Anterior cingulate cortex (tissue), 58 donors: ENCODE data around the gene RGS8.

Source experiments
- DNase-seq, 58 donors: peaks; one replicate each; lab custom pipeline; 2025; lab: John Stamatoyannopoulos, UW

RGS8 gene

DNA sequence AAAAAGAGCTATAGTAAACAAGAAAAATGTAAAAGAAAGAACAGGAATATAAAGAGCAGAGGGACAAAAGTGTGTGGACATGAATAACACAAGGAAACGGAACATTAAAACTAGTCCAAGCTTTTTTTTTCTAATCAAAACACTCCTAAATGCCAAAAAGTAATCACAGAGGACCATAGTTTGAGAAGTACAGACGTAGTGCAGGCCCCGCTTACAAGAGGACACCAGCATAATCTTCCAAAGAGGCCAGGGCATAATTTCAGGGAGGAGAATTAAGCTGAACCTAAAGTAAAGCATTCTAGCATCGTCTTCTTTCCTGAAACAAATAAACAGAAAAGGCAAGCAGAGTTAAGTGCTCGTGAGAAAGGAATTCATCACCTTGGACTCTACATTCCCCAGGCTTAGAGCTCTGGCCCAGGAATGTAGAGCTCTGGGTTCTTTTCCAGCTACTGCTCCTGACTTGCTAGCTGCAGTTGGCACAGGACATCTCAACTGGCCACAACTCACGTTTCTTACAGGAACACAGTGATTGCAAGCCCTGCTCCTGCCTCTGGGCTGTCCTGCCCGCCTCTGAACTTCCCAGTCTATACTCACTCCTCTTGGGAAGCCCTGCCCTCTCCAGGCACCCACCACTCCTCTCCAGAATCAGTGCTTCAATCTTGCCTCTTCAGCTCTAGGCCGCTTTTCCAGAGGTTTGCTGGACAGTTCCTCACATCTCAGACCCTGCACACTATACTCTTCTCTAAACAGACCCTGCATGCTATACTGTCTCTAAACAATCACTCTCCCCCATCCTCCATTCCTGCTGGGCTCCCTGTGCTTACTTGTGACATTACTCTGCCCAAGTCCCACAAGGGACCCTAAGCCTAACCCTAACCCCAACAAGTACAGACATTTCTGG lies 9.8 kb downstream of the RGS8 start:
- DNase-seq = peak in 1 of 58 donors; percentile 3

DNA sequence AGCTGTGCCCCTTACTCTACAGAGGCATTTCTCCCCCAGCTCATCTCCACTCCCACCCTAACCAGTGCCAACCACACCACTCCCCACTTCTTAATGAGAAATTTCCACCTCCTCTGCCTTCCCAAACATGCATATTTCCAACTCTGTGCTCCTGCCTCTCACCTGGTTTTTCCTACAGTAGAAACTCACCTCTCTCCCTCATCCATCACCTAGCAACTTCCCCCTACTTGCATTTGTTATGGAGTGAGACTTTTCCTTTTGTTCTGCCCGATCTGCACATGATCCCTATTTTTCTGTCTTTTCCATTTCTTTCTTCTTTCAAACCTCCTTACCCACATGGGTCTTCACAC lies 11.9 kb downstream of the RGS8 start:
- DNase-seq = no peak

DNA sequence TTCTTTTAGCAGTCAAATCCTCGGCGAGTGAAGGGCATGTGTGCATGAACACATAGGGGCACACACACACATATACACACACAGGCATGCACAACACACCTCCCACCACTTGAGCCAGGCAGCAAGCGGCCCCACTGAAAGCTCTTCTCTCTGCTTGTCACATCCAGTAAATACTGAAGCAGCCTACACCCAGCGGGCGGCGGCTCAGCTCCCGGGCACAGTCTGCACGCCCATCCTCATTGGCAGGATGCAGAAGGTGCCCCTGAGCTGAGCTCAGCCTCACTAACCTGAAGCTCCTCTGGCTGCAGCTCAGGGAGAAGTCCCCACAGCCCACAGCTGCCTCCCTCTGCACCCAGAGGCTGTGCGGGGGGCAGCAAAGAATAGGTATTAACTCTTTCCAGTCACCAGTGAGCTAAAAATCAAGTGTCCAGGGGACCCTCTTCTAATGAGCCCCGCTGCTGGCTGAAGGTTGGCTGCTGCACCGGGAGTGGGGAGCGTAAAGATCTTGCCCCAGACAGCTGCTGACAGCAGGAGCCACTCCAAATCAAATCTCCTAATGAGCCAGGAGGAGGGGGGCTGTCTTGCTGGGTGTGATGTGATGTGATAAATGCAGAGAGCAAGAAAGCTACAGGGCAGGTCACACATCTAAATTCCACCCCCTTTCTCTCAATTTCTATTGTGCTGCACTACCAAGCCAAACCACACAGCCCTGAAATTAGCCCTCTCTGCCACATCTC lies 12.5 kb downstream of the RGS8 start:
- peak in 23 of 58 donors; percentile 4 to 59 (median 17) for DNase-seq

DNA sequence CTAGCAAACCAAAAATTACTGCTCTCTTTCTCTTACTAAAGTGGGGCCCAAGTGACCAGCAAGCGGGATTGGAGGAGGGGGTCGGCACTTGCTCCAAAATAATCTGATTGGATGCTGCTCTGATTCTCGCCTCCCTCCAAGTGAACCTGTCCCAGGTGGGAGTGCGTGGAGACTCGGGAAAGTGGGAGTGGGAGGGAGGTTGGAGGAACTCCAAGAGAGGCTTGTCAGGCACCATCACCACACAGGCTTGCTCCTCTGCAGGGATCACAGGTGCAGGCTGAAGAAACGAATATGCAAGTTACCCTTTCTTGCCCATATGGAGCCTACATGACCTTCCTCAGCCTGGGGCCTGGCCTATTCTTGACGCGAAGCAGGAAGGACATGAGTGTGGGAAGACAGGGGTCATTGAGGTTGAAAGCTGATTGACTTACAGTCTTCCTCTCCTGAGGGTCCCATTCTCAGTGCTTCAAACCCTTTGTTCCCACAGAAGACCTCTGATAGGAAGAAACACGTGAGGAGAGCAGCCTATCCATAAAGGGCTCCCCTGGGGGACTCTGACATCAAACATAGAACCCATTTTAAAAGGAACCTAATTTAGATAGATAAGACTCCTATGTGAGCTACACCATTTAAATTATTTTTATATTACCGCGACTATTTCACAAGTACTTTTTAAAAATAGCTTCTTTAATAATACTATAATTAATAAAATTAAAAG lies 14.2 kb downstream of the RGS8 start:
- DNase-seq = no peak

DNA sequence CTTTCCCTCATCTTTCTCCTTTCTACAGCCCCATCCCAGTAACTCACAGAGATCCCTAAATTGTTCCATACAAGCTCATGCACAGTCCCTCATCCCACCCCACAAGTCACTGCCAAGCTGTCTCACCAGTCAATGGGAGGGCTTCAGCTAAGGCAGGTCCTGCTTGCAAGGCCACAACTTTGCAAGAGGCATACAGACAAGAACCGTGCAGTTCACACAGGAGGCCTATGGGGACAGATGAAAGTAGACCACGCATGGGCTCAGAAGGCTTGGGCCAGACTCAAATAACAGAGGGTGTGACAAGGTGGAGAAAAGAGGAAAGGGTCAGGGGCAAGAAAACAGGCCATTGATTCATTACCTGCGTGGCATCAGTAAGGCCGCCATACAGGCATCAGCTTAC lies 15.1 kb downstream of the RGS8 start:
- no peak for DNase-seq

DNA sequence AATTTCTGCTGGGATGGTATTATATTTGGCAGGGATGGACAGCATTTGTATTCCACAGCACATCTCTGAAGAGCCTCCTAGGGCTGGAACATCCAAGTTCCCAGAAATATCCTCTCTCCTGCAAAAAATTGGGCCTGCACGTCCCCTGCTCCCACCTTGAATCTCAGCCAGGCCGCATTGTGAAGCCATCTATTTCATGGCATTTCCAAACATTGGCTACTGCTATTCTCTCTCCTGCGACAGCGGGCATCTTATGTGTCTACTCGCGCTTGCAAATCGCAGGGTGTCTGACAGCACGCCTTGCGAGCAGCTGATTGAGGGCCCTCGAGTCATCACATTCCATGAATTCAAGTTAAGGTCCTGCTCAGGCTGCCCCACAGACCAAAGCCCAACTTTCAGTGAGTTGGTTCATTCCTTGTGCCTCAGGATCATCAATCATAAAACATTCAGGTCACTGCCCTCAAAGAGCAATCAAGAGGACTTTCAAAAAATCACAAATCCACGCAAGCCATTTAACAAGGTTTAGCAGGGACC lies 15.8 kb downstream of the RGS8 start:
- peak in 2 of 58 donors; percentile 11 to 17 for DNase-seq

DNA sequence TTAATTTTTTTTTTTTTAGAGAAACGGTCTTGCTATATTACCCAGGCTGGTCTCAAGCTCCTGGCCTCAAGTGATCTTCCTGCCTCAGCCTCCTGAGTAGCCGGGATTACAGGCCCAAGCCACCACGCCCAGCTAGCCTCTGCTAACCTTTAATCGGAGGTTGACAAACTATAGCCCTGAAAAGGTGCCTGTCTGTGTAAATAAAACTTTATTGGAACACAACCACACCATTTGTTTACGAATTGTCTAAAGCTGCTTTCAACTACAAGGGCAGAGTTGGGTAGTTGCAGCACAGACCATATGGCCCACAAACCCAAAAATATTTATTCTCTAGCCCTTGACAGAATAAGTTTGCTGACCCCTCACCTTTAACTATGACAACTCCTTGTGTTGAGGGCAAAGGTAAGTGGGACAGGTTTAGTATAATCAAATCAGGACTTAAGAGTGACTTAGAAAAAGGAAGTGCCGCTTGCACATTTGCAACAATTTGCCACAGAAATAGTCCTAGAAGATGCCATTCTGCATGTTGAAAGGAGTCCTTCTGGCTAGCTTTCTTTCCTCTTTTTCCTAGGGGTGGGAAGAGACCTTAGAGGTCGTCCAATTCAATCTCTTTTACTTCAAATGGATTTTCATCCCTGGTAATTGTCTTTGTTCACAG lies 16.4 kb downstream of the RGS8 start:
- DNase-seq = no peak

DNA sequence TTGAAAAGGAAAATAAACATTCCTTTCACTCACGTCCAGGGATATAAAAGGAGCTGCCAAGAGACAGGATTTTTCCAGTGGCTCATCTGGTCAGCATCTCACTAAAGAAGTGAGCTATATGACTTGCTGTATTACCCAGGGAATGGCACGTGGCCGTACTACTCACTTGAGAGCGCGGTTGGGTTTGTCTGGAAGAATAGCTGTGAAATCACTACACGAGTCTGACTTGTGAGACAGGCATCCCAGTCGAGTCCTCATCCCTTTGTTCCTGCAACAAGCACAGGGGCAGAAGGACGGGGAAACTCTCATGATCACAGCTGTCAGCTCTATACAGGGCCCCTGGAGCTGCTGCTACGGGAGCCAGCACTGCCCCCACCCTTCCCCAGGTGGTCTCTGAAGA lies 17.7 kb downstream of the RGS8 start:
- DNase-seq = no peak

DNA sequence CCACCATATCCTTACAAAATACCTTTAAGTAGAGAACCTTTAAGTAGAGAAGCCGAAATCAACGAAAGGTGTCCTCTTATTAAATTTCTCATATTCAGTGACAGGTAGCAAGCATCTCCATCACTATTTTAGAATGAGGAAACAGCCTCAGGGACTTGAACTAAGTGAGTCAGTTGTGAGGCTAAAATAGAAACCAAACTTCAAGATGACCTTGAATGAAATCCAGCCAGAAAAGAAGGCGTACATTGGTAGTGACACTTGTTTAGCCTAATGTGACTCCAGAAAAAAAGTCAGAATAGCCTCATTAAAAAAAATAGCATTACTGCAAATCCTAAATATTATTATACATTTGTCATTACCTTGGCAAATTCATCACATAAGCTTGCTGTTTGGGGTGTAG lies 20.1 kb downstream of the RGS8 start:
- no peak for DNase-seq

DNA sequence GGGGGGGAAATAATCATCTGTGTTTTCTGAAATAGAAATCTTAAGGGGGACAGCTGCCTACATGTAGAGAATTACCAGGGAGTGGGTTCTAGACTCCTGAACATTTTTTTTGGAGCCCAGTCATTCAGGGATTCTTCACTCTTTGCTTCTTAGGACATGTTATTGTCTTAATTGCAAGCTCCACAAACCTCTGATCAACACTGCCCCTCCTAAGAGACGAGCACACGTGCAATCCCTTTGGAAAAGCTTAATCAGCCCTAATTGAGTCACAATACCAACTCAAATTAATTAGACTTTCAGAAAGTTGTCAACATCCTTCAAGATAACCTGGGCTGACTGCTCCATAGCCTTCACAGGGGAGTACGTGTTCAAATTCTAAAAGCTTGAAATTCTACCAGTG lies 21.4 kb downstream of the RGS8 start:
- no peak for DNase-seq

DNA sequence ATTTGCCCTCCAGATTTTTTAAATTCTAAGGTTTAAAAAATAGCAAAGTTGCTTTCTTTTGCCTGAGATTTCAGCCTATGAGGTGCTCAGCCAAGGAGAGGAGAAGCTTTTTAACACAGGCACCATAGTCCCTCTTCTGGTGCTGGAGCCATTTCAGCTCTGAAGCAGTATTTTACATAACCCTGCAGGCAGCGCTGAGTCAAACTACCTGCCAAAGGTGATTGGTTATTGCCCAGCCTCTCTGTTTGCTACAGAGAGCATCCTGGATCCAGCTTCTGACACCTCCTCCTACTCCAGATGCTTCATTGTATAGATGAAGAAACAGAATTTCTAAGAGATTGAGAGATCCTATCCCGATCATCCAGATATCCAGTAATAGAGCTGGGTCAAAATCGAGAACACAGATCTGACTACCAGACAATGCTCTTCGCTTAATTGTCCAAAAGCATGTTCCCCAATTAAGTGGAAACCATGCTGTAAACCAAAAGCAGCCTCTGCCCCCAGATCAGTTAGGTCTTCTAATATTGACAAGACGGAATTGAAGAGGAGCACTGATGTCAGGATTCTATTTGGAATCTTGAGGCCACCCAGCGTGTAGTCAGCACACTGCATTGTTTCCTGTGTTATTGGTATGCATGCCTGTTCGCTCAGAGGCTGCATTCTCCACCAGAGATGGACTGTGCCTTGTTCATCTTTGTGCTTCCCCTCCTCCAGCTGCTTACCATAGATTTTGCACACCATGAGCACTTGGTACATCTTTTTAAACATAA lies 22.1 kb downstream of the RGS8 start:
- peak in 1 of 58 donors; percentile 11 for DNase-seq

DNA sequence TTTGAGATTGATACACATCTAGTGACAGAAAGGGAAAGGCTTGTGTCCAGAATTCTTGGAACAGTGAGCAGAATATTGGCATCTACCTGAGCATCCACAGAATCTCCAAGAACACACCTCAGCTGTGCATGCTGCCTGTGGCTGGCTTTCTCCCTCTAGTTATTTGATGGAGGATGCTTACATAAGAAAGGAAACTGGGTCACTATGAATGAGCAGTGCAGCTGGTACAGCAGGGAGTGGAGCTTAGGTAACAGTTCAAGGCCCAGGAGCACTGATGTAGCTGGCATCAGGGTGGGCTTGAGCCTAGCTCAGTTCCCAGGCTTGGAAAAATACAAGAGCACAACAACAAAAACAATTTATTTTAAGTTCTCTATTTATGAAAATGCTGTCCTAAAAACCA lies 26.3 kb downstream of the RGS8 start:
- peak in 6 of 58 donors; percentile 3 to 43 (median 16) for DNase-seq

DNA sequence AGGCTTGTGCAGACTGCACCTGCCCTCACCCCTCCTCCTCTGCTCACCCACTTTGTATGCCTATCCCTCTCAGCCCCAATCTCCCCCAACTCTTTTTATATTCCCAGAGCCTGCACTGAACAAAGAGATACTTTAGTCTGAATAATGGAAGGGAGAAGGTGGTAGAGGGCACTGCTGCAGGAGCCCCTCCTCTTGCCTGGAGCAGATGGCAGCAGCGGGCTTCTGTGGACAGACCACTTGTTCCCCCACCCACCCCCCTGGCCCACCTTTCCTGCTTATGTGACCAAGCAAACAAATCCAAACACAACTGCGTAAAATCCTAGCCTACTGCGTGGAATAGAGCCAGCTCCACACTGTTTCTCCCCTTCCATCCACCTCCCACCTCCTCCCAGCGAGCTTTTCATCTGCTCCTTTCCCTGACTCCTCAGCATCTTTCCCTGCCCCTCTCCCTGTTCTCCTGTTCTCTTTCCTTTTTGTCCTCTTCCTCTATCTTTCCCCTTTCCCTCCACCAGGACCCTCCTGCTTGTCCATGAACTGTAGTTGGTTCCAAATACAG lies 27.5 kb downstream of the RGS8 start:
- no peak for DNase-seq

DNA sequence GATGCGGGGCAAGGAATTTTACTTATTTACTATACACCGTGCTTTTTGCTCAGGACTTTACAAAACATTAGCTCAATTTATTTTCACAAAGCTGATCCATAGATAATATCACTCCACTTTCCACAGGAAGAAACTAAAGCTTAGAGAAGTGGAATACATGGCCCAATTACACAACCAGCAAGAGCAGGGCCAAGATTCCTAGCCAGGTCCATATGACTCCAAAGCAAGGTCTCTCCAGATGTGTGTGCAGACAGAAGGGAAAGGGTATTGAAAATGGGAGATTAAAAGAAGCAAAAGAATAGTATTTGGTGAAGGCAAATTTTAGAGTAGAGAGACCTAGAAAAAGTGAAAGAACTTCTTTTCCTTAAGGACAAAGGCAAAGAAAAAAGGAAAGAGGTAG lies 30.4 kb downstream of the RGS8 start:
- DNase-seq = no peak

DNA sequence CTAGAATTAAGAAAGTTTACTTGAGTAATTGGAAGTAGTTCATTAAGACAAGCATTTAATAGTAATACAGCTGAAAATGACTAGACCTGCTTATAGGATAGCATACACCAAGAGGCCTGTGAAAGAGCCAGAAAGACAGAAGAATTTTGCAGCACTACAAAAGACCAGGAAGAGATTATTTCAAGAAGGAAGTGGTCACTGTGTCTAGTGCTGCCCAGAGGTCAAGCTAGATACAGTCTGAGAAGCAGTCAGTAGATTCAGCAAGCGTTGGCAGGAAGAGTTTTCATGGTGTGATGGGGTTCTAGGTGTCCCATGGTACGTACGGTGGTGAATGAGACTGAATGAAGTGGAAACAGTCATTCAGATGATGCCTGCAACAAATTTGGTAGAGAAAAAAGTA lies 31.5 kb downstream of the RGS8 start:
- DNase-seq = no peak

DNA sequence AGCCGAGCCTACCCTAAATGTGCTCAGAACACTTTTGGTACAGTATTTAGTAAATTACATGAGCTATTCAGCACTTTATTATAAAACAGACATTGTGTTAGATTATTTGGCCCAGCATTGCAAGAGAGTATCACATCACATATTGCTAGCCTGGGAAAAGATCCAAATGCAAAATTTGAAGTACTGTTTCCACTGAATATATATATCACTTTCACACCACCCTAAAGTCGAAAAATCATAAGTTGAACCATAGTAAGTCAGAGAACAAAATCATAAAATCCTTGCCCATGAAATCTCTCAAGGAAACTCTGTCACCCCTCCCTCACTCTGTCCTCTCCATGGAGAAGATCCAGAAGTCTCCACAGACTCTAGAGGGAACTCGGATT lies 33.1 kb downstream of the RGS8 start:
- DNase-seq = peak in 1 of 58 donors; percentile 21

DNA sequence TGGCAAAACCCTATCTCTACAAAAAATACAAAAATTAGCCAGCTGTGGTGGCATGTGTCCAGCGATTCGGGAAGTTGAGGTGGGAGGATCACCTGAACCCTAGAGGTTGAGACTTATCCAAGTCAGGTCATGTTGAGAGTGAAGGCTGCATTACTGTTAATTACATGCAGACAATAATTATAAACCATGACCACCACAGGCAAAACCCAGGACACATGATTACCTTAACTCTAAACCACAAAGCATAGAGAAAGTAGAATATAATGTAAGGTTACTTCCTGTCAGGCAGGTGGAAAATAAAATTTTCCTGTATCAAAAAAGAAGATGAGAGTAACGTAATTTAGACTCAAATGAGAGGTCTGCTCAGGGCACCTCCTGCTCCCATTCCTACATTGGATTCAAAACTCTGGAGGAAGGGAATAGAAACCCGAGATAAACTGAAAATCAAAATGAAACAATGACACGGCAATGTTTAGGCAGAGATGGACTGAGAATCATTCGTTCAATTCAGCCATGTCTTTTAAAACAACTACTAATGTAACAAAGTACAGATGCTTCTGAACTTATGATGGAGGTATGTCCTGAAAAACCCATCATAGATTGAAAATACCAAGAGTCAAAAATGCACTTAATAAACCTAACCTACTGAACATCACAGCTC lies 33.6 kb downstream of the RGS8 start:
- no peak for DNase-seq

DNA sequence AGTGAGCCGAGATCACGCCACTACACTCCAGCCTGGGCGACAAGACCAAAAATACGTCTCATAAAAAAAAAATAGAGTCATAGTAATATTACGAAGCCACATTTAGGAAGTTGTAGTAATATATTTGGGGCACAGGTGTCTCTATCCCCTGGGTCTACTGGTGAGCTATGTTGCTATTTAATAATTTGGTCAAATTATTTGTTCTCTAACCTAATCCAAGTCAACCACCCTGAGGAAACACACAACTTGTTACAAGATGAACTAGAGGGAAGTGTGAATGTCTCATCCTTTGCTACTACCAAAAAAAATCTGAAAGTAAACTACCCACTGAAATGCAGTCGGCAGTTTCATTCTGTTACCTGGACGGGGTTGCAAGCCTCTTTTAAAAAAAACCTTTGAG lies 35.3 kb downstream of the RGS8 start:
- DNase-seq = no peak

DNA sequence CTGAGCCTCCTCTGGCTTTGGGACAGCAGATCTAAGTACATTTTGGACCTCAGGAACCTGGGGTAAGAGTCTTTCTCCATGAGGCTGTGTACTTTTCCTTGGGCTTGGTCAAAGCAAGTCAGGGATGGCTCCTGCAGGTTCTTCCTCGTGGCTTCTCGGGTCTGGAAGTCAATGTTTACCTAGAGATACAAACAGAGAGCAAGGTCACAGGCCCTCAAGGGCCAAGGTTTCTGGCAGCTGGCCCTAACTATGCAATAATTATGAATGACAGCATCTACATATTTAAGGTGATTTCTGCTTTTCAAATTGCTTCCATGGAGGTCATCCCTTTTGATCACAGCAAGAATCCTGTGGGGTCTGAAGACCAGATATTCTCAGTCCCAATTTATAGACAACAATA lies 37.6 kb downstream of the RGS8 start:
- no peak for DNase-seq
